Neural progenitor cell (in vitro differentiated cells): ENCODE measurements around the gene SHISA2. TPM values are rescaled to one million over a fixed set of nuclear protein-coding genes. Genes with fewer than 3 reads are reported as not detected.

Source experiments
- DNase-seq: peaks from one replicate; pipeline ENCODE4 v3.0.0-alpha.2; 2016; ENCODE audit warnings: low spot score
- H2AFZ ChIP-seq: fragments of 200-600 bp; sonication (generic); replicated peaks from 2 replicates; pipeline ENCODE4 v1.6.1; 2016; ENCODE audit warnings: antibody characterized with exemption
- H3F3A ChIP-seq: fragments of 200-600 bp; sonication (generic); 2 replicates; pipeline ENCODE4 v1.6.1; 2016; ENCODE audit warnings: antibody characterized with exemption, low read depth
- H3K27ac ChIP-seq: fragments of 200-600 bp; sonication (generic); 2 replicates; pipeline ENCODE4 v1.5.1; 2016; ENCODE audit warnings: mild to moderate bottlenecking
- H3K27me3 ChIP-seq: fragments of 200-600 bp; sonication (generic); 2 replicates; pipeline ENCODE4 v1.6.1; 2016; ENCODE audit warnings: mild to moderate bottlenecking, moderate library complexity
- H3K36me3 ChIP-seq: fragments of 200-600 bp; sonication (generic); 2 replicates; pipeline ENCODE4 v1.5.1; 2016
- H3K4me1 ChIP-seq: fragments of 200-600 bp; sonication (generic); 2 replicates; pipeline ENCODE4 v1.6.1; 2016; ENCODE audit warnings: mixed run types
- H3K4me2 ChIP-seq: fragments of 200-600 bp; sonication (generic); 2 replicates; pipeline ENCODE4 v1.6.1; 2016
- H3K4me3 ChIP-seq: fragments of 200-600 bp; sonication (generic); 2 replicates; pipeline ENCODE4 v1.5.1; 2016
- H3K79me2 ChIP-seq: fragments of 200-600 bp; sonication (generic); 2 replicates; pipeline ENCODE4 v1.6.1; 2016; ENCODE audit warnings: low read depth
- H3K9ac ChIP-seq: fragments of 200-600 bp; sonication (generic); 2 replicates; pipeline ENCODE4 v1.6.1; 2016
- H3K9me3 ChIP-seq: fragments of 200-600 bp; sonication (generic); 2 replicates; pipeline ENCODE4 v1.5.1; 2016; ENCODE audit warnings: low read depth
- H4K20me1 ChIP-seq: fragments of 200-600 bp; sonication (generic); 2 replicates; pipeline ENCODE4 v1.6.1; 2016; ENCODE audit warnings: low read depth
- H3K27ac Mint-ChIP-seq: 3 replicates; pipeline ENCODE4 v1.8.0; 2021; ENCODE audit warnings: mixed read lengths
- H3K27me3 Mint-ChIP-seq: 2 replicates; pipeline ENCODE4 v1.8.0; 2022; ENCODE audit warnings: low read depth, mild to moderate bottlenecking, inconsistent platforms, moderate library complexity, mixed read lengths; ENCODE audit not compliant: insufficient read depth
- H3K36me3 Mint-ChIP-seq: 3 replicates; pipeline ENCODE4 v1.8.0; 2021; ENCODE audit warnings: mixed read lengths
- H3K4me1 Mint-ChIP-seq: 3 replicates; pipeline ENCODE4 v1.8.0; 2021; ENCODE audit warnings: mixed read lengths
- H3K4me3 Mint-ChIP-seq: 3 replicates; pipeline ENCODE4 v1.8.0; 2021; ENCODE audit warnings: mild to moderate bottlenecking, moderate library complexity, mixed read lengths
- H3K9me3 Mint-ChIP-seq: 3 replicates; pipeline ENCODE4 v1.8.0; 2020; ENCODE audit warnings: mixed read lengths
- CTCF ChIP-seq: fragments of 200-600 bp; sonication (generic); IDR thresholded peaks from 2 replicates; pipeline ENCODE4 v1.5.1; 2017; ENCODE audit warnings: antibody characterized with exemption, mild to moderate bottlenecking
- EZH2 ChIP-seq: fragments of 200-600 bp; sonication (generic); IDR thresholded peaks from 2 replicates; pipeline ENCODE4 v1.6.1; 2017; ENCODE audit warnings: antibody characterized with exemption, mild to moderate bottlenecking, moderate library complexity
- EZH2phosphoT487 ChIP-seq: fragments of 200-600 bp; sonication (generic); IDR thresholded peaks from 2 replicates; pipeline ENCODE4 v1.6.1; 2017; ENCODE audit warnings: antibody characterized with exemption
- total RNA-seq: library from RNA; depleted of rRNA; stranded (reverse); fragments of >200 nt; gene quantifications from 2 replicates; pipeline ENCODE4 v1.2.3, GENCODE V29; 2015; ENCODE audit warnings: low replicate concordance

SHISA2 gene
- total RNA-seq, 1 donor from 2014 or later, result 386 TPM

GRCh38 chr13:26061947-26062346 lies 10.1 kb upstream of the SHISA2 start:
- Histone ChIP-seq H3K4me1 (peaks cover 36% of the 10 kb centered on the region), H4K20me1 (no peaks in the 10 kb centered on the region), H3F3A (no peaks in the 10 kb centered on the region), H3K27me3 (no peaks in the 10 kb centered on the region), H2AFZ (peak overlapping the region; percentile 12), H3K36me3 (no peaks in the 10 kb centered on the region), H3K9ac (no peak overlapping the region), H3K27ac (no peak overlapping the region), H3K9me3 (no peaks in the 10 kb centered on the region), H3K79me2 (no peaks in the 10 kb centered on the region), H3K4me3 (no peak overlapping the region), H3K4me2 (no peak overlapping the region)
- no peak for TF ChIP-seq EZH2
- TF ChIP-seq CTCF, result no peak
- TF ChIP-seq EZH2phosphoT487, result no peak
- H3K4me3 Mint-ChIP-seq, result no peak overlapping the region
- no peak for DNase-seq
- no peak overlapping the region for H3K27ac Mint-ChIP-seq
- no peaks in the 10 kb centered on the region for H3K9me3 Mint-ChIP-seq
- H3K36me3 Mint-ChIP-seq, result no peaks in the 10 kb centered on the region
- peaks cover 6% of the 10 kb centered on the region for H3K4me1 Mint-ChIP-seq
- peaks cover 6% of the 10 kb centered on the region for H3K27me3 Mint-ChIP-seq

GRCh38 chr13:26061256-26061655 lies 9.4 kb upstream of the SHISA2 start:
- Histone ChIP-seq H3K4me2 (no peak overlapping the region), H2AFZ (no peak overlapping the region), H3K9me3 (no peaks in the 10 kb centered on the region), H3F3A (no peaks in the 10 kb centered on the region), H3K79me2 (no peaks in the 10 kb centered on the region), H3K4me1 (peaks cover 36% of the 10 kb centered on the region), H3K4me3 (no peak overlapping the region), H3K36me3 (no peaks in the 10 kb centered on the region), H4K20me1 (no peaks in the 10 kb centered on the region), H3K27ac (no peak overlapping the region), H3K27me3 (no peaks in the 10 kb centered on the region), H3K9ac (no peak overlapping the region)
- TF ChIP-seq EZH2phosphoT487 (no peak), EZH2 (no peak), CTCF (no peak)
- peaks cover 6% of the 10 kb centered on the region for H3K4me1 Mint-ChIP-seq
- no peak for DNase-seq
- peak overlapping the region; percentile 16 for H3K27ac Mint-ChIP-seq
- H3K36me3 Mint-ChIP-seq, result no peaks in the 10 kb centered on the region
- no peak overlapping the region for H3K4me3 Mint-ChIP-seq
- peaks cover 6% of the 10 kb centered on the region for H3K27me3 Mint-ChIP-seq
- H3K9me3 Mint-ChIP-seq, result no peaks in the 10 kb centered on the region

- H3K9me3 Mint-ChIP-seq, result no peaks in the 10 kb centered on the region
- H3K9me3 ChIP-seq, result no peaks in the 10 kb centered on the region
- no peak overlapping the region for H3K4me3 ChIP-seq
- H3K27me3 ChIP-seq, result no peaks in the 10 kb centered on the region
- no peaks in the 10 kb centered on the region for H3K79me2 ChIP-seq
- TF ChIP-seq CTCF, result no peak
- no peak for TF ChIP-seq EZH2phosphoT487
- TF ChIP-seq EZH2, result no peak
- H3K27ac Mint-ChIP-seq, result no peak overlapping the region
- H3F3A ChIP-seq, result no peaks in the 10 kb centered on the region
- H2AFZ ChIP-seq, result no peak overlapping the region
- no peak overlapping the region for H3K9ac ChIP-seq
- no peaks in the 10 kb centered on the region for H3K36me3 ChIP-seq
- H3K4me1 Mint-ChIP-seq, result peaks cover 6% of the 10 kb centered on the region
- peaks cover 36% of the 10 kb centered on the region for H3K4me1 ChIP-seq
- H3K36me3 Mint-ChIP-seq, result no peaks in the 10 kb centered on the region
- H3K27ac ChIP-seq, result no peak overlapping the region
- peak overlapping the region; percentile 30 for H3K4me2 ChIP-seq
- H3K27me3 Mint-ChIP-seq, result peaks cover 3% of the 10 kb centered on the region
- no peak overlapping the region for H3K4me3 Mint-ChIP-seq
- no peak for DNase-seq
- no peaks in the 10 kb centered on the region for H4K20me1 ChIP-seq
These were observed 8.5 kb upstream of the SHISA2 start for GRCh38 chr13:26060357-26060756.
